ENCODE data around the gene MOBP.

MOBP gene

GRCh38 chr3:39497753-39498152, 30.3 kb downstream of the MOBP start:
- no peak for TF ChIP-seq CTCF (IDR thresholded peaks at IDR 0.05; ENCODE audit: extremely low read depth, missing control alignments)
- no peak for DNase-seq (ENCODE audit: low spot score)

- DNase-seq (ENCODE audit: low spot score) = no peak
- TF ChIP-seq CTCF (IDR thresholded peaks at IDR 0.05; ENCODE audit: extremely low read depth, missing control alignments) = no peak
Measured at GRCh38 chr3:39499651-39500273, 32.3 kb downstream of the MOBP start.

- no peak for DNase-seq (ENCODE audit: low spot score)
- no peak for TF ChIP-seq CTCF (IDR thresholded peaks at IDR 0.05; ENCODE audit: extremely low read depth, missing control alignments)
Measured at GRCh38 chr3:39501059-39501458, 33.6 kb downstream of the MOBP start.

- no peak for TF ChIP-seq CTCF (IDR thresholded peaks at IDR 0.05; ENCODE audit: extremely low read depth, missing control alignments)
- DNase-seq (ENCODE audit: low spot score) = no peak
Measured at GRCh38 chr3:39501968-39502837, 34.7 kb downstream of the MOBP start.

- DNase-seq (ENCODE audit: low spot score) = no peak
- no peak for TF ChIP-seq CTCF (IDR thresholded peaks at IDR 0.05; ENCODE audit: extremely low read depth, missing control alignments)
Measured at GRCh38 chr3:39502838-39503145, 35.3 kb downstream of the MOBP start.

GRCh38 chr3:39505866-39506742, 38.6 kb downstream of the MOBP start:
- TF ChIP-seq CTCF (IDR thresholded peaks at IDR 0.05; ENCODE audit: extremely low read depth, missing control alignments) = no peak
- no peak for DNase-seq (ENCODE audit: low spot score)

- DNase-seq (ENCODE audit: low spot score) = no peak
- TF ChIP-seq CTCF (IDR thresholded peaks at IDR 0.05; ENCODE audit: extremely low read depth, missing control alignments) = no peak
Measured at GRCh38 chr3:39506863-39507262, 39.4 kb downstream of the MOBP start.
